Measurements from ENCODE around the gene WDR26.

Gene WDR26

DNA sequence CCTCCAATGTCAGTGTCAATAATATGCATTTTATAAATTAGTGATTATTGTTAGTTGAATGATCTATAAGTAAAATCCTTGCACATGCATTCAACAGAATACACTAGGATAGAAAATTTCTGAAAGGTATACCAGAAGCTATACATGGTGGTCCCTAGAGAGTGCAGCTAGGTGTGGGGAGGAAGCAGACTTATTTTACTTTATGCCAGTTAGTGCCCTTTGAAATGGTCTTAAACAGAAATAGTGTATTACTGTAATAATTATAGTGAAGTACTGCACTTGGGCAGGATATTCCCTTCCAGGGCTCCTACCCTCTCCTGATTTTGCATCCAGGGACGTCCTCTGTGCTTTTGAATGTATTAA, 23.2 kb upstream of the WDR26 start:
- Histone ChIP-seq H3K4me3 (ENCODE audit: low read depth, low read length) (no peak overlapping the region), H3K9ac (ENCODE audit: low read depth, low read length) (no peak overlapping the region), H3K27ac (ENCODE audit: low read depth, low read length) (no peak overlapping the region), H3K36me3 (ENCODE audit: control insufficient read depth, insufficient read depth, low read length) (no peaks in the 10 kb centered on the region), H3K27me3 (ENCODE audit: control insufficient read depth, insufficient read depth, low read length) (no peaks in the 10 kb centered on the region), H3K4me1 (ENCODE audit: control insufficient read depth, insufficient read depth, low read length) (peaks cover 13% of the 10 kb centered on the region), H3K9me3 (ENCODE audit: control insufficient read depth, insufficient read depth, low read length) (no peaks in the 10 kb centered on the region)

- H3K4me3 ChIP-seq (ENCODE audit: low read depth, low read length), result no peak overlapping the region
- no peaks in the 10 kb centered on the region for H3K36me3 ChIP-seq (ENCODE audit: control insufficient read depth, insufficient read depth, low read length)
- H3K27me3 ChIP-seq (ENCODE audit: control insufficient read depth, insufficient read depth, low read length), result no peaks in the 10 kb centered on the region
- H3K4me1 ChIP-seq (ENCODE audit: control insufficient read depth, insufficient read depth, low read length), result peaks cover 13% of the 10 kb centered on the region
- no peak overlapping the region for H3K27ac ChIP-seq (ENCODE audit: low read depth, low read length)
- no peak overlapping the region for H3K9ac ChIP-seq (ENCODE audit: low read depth, low read length)
- no peaks in the 10 kb centered on the region for H3K9me3 ChIP-seq (ENCODE audit: control insufficient read depth, insufficient read depth, low read length)
These were observed 22.0 kb upstream of the WDR26 start for GRCh38 chr1:224456637-224456953.

DNA sequence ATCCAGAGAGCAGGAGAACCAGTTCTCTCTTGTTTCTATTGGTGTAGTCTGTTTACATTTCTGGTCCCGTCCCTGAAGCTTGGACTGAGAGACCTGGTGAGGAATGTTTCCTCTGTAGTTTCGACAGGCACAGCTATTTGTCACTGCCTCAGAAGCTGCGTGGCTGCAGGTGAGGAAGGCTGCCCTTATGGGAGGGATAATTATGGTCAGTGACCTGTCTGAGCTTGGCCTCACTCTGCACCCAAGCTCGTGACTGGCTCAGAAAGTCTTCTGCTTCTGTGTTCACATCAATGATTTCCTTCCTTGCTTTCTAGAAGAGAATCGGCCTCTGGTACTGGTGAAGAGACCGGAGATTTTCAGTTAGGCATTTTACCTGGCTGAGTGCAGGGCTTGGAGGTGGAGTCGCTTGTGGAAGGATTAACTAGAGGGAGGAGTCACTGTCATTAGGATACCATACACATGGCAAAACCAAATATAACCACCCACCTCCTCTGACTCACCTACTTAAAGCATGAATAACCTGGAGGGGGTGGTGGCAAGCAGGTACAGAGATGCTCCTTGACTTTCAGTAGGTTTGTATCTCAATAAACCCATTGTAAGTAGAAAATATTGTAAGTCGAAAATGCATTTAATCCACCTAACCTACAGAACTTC, 19.9 kb upstream of the WDR26 start:
- Histone ChIP-seq H3K9ac (ENCODE audit: low read depth, low read length) (no peak overlapping the region), H3K36me3 (ENCODE audit: control insufficient read depth, insufficient read depth, low read length) (no peaks in the 10 kb centered on the region), H3K9me3 (ENCODE audit: control insufficient read depth, insufficient read depth, low read length) (no peaks in the 10 kb centered on the region), H3K27me3 (ENCODE audit: control insufficient read depth, insufficient read depth, low read length) (no peaks in the 10 kb centered on the region), H3K4me1 (ENCODE audit: control insufficient read depth, insufficient read depth, low read length) (peaks cover 13% of the 10 kb centered on the region), H3K27ac (ENCODE audit: low read depth, low read length) (peak overlapping the region; percentile 42), H3K4me3 (ENCODE audit: low read depth, low read length) (no peak overlapping the region)

- no peaks in the 10 kb centered on the region for H3K36me3 ChIP-seq (ENCODE audit: control insufficient read depth, insufficient read depth, low read length)
These were observed 16.2 kb upstream of the WDR26 start for GRCh38 chr1:224450561-224451350.

DNA sequence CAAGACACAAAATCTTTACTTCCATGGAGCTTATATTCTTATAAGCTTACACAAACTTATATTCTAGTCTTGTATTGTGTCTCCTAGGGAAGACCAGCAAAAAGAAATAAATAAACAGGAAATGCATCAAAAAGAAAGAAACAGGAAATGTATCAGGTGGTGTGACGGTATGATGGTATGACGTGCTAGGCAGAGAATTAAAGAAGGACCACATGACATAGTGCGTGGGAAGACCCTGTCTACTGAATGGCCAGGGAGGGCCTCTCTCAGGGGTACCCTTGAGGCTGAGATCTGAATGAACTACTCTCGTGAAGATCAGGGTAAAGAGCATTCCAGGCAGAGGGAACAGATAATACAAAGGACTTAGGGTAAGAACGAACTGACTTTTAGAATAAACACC, 15.6 kb upstream of the WDR26 start:
- H3K36me3 ChIP-seq (ENCODE audit: control insufficient read depth, insufficient read depth, low read length), result no peaks in the 10 kb centered on the region
- H3K27me3 ChIP-seq (ENCODE audit: control insufficient read depth, insufficient read depth, low read length), result no peaks in the 10 kb centered on the region
- no peak overlapping the region for H3K9ac ChIP-seq (ENCODE audit: low read depth, low read length)
- H3K4me1 ChIP-seq (ENCODE audit: control insufficient read depth, insufficient read depth, low read length), result peaks cover 3% of the 10 kb centered on the region; the same call in 1 of the 2 replicates
- no peaks in the 10 kb centered on the region for H3K9me3 ChIP-seq (ENCODE audit: control insufficient read depth, insufficient read depth, low read length)
- no peak overlapping the region for H3K27ac ChIP-seq (ENCODE audit: low read depth, low read length)
- H3K4me3 ChIP-seq (ENCODE audit: low read depth, low read length), result no peak overlapping the region

More at GRCh38 chr1:224450561-224451350, 16.2 kb upstream of the WDR26 start:
- no peaks in the 10 kb centered on the region for H3K9me3 ChIP-seq (ENCODE audit: control insufficient read depth, insufficient read depth, low read length)
- H3K9ac ChIP-seq (ENCODE audit: low read depth, low read length), result no peak overlapping the region
- H3K27me3 ChIP-seq (ENCODE audit: control insufficient read depth, insufficient read depth, low read length), result no peaks in the 10 kb centered on the region
- H3K27ac ChIP-seq (ENCODE audit: low read depth, low read length), result no peak overlapping the region
- peaks cover 3% of the 10 kb centered on the region; the same call in 1 of the 2 replicates for H3K4me1 ChIP-seq (ENCODE audit: control insufficient read depth, insufficient read depth, low read length)
- no peak overlapping the region for H3K4me3 ChIP-seq (ENCODE audit: low read depth, low read length)

GRCh38 chr1:224448453-224449017, 13.9 kb upstream of the WDR26 start:
- no peaks in the 10 kb centered on the region for H3K4me1 ChIP-seq (ENCODE audit: control insufficient read depth, insufficient read depth, low read length)
- no peaks in the 10 kb centered on the region for H3K9me3 ChIP-seq (ENCODE audit: control insufficient read depth, insufficient read depth, low read length)
- H3K27ac ChIP-seq (ENCODE audit: low read depth, low read length), result no peak overlapping the region
- H3K36me3 ChIP-seq (ENCODE audit: control insufficient read depth, insufficient read depth, low read length), result no peaks in the 10 kb centered on the region
- no peak overlapping the region for H3K4me3 ChIP-seq (ENCODE audit: low read depth, low read length)
- no peak overlapping the region for H3K9ac ChIP-seq (ENCODE audit: low read depth, low read length)
- H3K27me3 ChIP-seq (ENCODE audit: control insufficient read depth, insufficient read depth, low read length), result no peaks in the 10 kb centered on the region

- Histone ChIP-seq H3K9ac (ENCODE audit: low read depth, low read length) (no peak overlapping the region), H3K27me3 (ENCODE audit: control insufficient read depth, insufficient read depth, low read length) (no peaks in the 10 kb centered on the region), H3K9me3 (ENCODE audit: control insufficient read depth, insufficient read depth, low read length) (no peaks in the 10 kb centered on the region), H3K27ac (ENCODE audit: low read depth, low read length) (no peak overlapping the region), H3K36me3 (ENCODE audit: control insufficient read depth, insufficient read depth, low read length) (no peaks in the 10 kb centered on the region), H3K4me3 (ENCODE audit: low read depth, low read length) (no peak overlapping the region), H3K4me1 (ENCODE audit: control insufficient read depth, insufficient read depth, low read length) (no peaks in the 10 kb centered on the region)
These were observed 13.4 kb upstream of the WDR26 start for GRCh38 chr1:224447971-224448370.

DNA sequence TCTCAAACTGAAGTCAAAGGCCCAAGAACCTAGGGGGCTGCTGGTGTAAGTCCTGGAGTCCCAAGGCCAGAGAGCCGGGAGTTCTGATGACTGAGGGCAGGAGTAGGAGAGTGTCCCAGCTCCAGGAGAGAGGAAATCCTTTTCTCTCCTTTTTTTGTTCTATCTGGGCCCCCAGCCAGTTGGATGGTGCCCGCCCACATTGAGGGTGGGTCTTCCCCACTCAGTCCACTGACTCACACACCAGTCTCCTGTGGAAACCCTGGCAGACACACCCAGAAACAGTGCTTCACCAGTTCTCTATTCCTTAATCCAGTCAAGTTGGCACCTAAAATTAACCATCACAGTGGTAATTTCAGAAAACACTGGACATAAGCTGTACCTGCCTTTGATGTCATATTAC, 12.7 kb upstream of the WDR26 start:
- Histone ChIP-seq H3K9me3 (ENCODE audit: control insufficient read depth, insufficient read depth, low read length) (no peaks in the 10 kb centered on the region), H3K9ac (ENCODE audit: low read depth, low read length) (no peak overlapping the region), H3K36me3 (ENCODE audit: control insufficient read depth, insufficient read depth, low read length) (no peaks in the 10 kb centered on the region), H3K4me1 (ENCODE audit: control insufficient read depth, insufficient read depth, low read length) (no peaks in the 10 kb centered on the region), H3K4me3 (ENCODE audit: low read depth, low read length) (no peak overlapping the region), H3K27ac (ENCODE audit: low read depth, low read length) (no peak overlapping the region), H3K27me3 (ENCODE audit: control insufficient read depth, insufficient read depth, low read length) (no peaks in the 10 kb centered on the region)

- Histone ChIP-seq H3K4me3 (ENCODE audit: low read depth, low read length) (no peak overlapping the region), H3K9me3 (ENCODE audit: control insufficient read depth, insufficient read depth, low read length) (no peaks in the 10 kb centered on the region), H3K27ac (ENCODE audit: low read depth, low read length) (no peak overlapping the region), H3K36me3 (ENCODE audit: control insufficient read depth, insufficient read depth, low read length) (peaks cover 9% of the 10 kb centered on the region; the same call in 1 of the 2 replicates), H3K27me3 (ENCODE audit: control insufficient read depth, insufficient read depth, low read length) (no peaks in the 10 kb centered on the region), H3K9ac (ENCODE audit: low read depth, low read length) (no peak overlapping the region), H3K4me1 (ENCODE audit: control insufficient read depth, insufficient read depth, low read length) (peaks cover 9% of the 10 kb centered on the region)
These were observed 4.4 kb upstream of the WDR26 start for GRCh38 chr1:224438989-224439388.

DNA sequence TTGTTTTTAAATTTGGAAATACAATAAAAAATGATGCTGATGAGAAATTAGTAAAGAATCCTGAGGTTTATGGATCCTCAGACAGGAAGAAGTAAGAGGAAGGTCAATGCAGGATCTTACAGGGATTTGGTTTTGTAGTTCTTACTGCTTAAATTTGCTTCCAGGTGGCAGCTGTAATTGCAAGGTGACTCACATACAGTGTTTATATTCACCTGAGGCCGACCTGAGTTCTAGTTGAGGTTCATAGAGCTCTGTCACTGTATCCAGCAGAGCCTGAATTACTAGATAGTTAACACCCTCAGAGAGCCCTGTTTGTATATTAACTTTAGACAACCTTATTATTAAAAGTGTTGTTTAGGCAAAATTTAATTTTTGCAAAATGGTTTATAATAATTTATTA, 1.4 kb upstream of the WDR26 start:
- Histone ChIP-seq H3K27ac (ENCODE audit: low read depth, low read length) (no peak overlapping the region), H3K9ac (ENCODE audit: low read depth, low read length) (no peak overlapping the region), H3K4me3 (ENCODE audit: low read depth, low read length) (peak overlapping the region; percentile 92; the same call in 1 of the 2 replicates), H3K36me3 (ENCODE audit: control insufficient read depth, insufficient read depth, low read length) (peaks cover 18% of the 10 kb centered on the region), H3K9me3 (ENCODE audit: control insufficient read depth, insufficient read depth, low read length) (no peaks in the 10 kb centered on the region), H3K27me3 (ENCODE audit: control insufficient read depth, insufficient read depth, low read length) (no peaks in the 10 kb centered on the region), H3K4me1 (ENCODE audit: control insufficient read depth, insufficient read depth, low read length) (peaks cover 25% of the 10 kb centered on the region)

- no peaks in the 10 kb centered on the region for H3K27me3 ChIP-seq (ENCODE audit: control insufficient read depth, insufficient read depth, low read length)
- H3K9me3 ChIP-seq (ENCODE audit: control insufficient read depth, insufficient read depth, low read length), result no peaks in the 10 kb centered on the region
- H3K36me3 ChIP-seq (ENCODE audit: control insufficient read depth, insufficient read depth, low read length), result peaks cover 21% of the 10 kb centered on the region
- peak overlapping the region; percentile 55; the same call in 1 of the 2 replicates for H3K9ac ChIP-seq (ENCODE audit: low read depth, low read length)
- peaks cover 30% of the 10 kb centered on the region for H3K4me1 ChIP-seq (ENCODE audit: control insufficient read depth, insufficient read depth, low read length)
- peak overlapping the region; percentile 92 for H3K4me3 ChIP-seq (ENCODE audit: low read depth, low read length)
- peak overlapping the region; percentile 70 for H3K27ac ChIP-seq (ENCODE audit: low read depth, low read length)
These were observed 744 bp upstream of the WDR26 start for GRCh38 chr1:224435318-224435763.

Measured in HUES48 (cell line).